ENCODE data around the gene DIPK1B.
A peak's percentile ranks its signal among the peaks of the same experiment; 100 is the strongest.

The DIPK1B gene

DNA sequence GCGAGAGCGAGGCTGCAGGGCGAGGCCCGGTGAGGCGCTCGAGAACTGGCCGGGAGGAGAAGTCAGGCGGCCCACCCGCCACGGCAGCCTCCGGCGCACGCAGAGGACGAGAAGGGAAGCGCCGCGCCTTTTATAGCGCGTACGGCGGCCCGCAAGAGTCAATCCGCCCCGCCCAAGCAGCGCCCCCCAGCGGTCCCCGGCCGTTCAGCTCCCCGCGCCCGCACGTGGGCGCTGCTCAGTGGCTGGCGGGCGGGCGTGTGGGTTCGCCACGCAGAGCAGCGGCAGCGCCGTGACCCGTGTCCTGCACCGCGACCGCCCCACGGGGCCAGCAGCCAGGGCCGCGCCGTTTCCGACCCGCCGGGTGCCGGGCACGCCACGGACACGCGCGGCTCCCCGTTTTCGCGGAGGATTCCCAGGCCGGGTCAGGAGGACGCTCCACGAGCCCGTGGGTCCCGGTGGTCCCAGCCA is 15.7 kb downstream of the DIPK1B start:
- Histone ChIP-seq H3K27ac (replicated peaks; ENCODE audit: low read length) (no peak overlapping the region), H3K23ac (ENCODE audit: low read depth, low read length, poor library complexity) (peak overlapping the region; percentile 100)
- peak; percentile 78 for DNase-seq (ENCODE audit: low spot score)

DNA sequence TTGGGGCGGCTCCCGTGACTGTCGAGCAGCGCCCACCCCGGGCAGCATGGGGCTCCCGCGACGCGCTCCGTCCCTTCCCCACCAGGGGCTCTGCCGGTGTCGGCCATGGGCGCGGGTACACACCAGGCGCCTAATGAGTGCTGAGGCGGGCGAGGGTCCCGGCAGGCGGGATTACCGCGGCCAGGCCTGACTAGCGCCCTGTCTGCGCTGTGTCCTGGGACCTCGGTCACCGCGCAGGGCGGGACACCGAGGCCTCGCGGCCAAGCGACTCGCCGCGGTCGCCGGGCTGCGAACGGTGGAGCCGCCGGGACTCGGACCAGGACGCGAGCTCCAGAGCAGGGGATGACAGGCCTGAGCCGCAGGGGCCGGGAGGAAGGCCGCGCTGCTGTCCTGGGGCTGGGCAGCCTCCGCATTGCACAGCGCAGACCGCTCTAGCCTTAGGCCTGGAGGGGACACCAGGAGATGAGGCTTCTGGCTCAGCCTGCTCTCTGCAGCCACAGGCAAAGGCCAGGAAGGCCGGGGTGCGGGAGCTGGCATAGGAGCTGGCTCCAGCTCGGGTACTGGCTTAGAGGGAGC is 16.3 kb downstream of the DIPK1B start:
- Histone ChIP-seq H4K8ac (ENCODE audit: low read depth, low read length) (peak overlapping the region; percentile 26), H2BK5ac (ENCODE audit: low read length) (peak overlapping the region; percentile 9), H3K4ac (ENCODE audit: low read length) (peak overlapping the region; percentile 38), H3K9me3 (replicated peaks in 1 of 2; ENCODE audit: control insufficient read depth in 2 of 2, insufficient read depth in 1 of 2, low read depth in 1 of 2, low read length in 2 of 2) (peaks cover 0 to 3% of the 10 kb centered on the region in 2 donors), H3K27me3 (ENCODE audit: control insufficient read depth in 3 of 3, insufficient read depth in 3 of 3, low read depth in 1 of 3, low read length in 3 of 3) (peaks cover 0 to 14% (median 3%) of the 10 kb centered on the region in 3 experiments), H3K14ac (ENCODE audit: low read length) (peak overlapping the region; percentile 76), H3K9ac (ENCODE audit: low read depth, low read length, poor library complexity) (peak overlapping the region; percentile 97), H3K4me2 (ENCODE audit: insufficient read depth, low read length, poor library complexity, severe bottlenecking) (peak overlapping the region; percentile 99), H3K4me1 (ENCODE audit: control insufficient read depth in 2 of 2, insufficient read depth in 1 of 2, low read depth in 1 of 2, low read length in 2 of 2) (peaks cover 13 to 24% of the 10 kb centered on the region in 2 donors), H3K18ac (ENCODE audit: low read length) (peak overlapping the region; percentile 98), H3K27ac (replicated peaks; ENCODE audit: low read length) (no peak overlapping the region), H4K91ac (ENCODE audit: low read depth, low read length, poor library complexity) (no peak overlapping the region), H3K36me3 (replicated peaks in 1 of 2; ENCODE audit: control insufficient read depth in 2 of 2, insufficient read depth in 2 of 2, low read length in 2 of 2) (peaks cover 26 to 34% of the 10 kb centered on the region in 2 donors), H3K4me3 (ENCODE audit: low read length in 2 of 2) (peak overlapping the region; percentile 93 to 99), H2AFZ (ENCODE audit: low read length) (peak overlapping the region; percentile 98), H2BK120ac (ENCODE audit: low read depth, low read length) (no peak overlapping the region), H2BK12ac (ENCODE audit: low read length) (peak overlapping the region; percentile 49), H3K23ac (ENCODE audit: low read depth, low read length, poor library complexity) (peak overlapping the region; percentile 100), H2BK15ac (ENCODE audit: low read length) (peak overlapping the region; percentile 8), H3K79me1 (ENCODE audit: low read depth, low read length) (peaks cover 14% of the 10 kb centered on the region), H2AK5ac (ENCODE audit: low read depth, low read length) (peak overlapping the region; percentile 6)
- DNase-seq (ENCODE audit: low spot score): no peak
- no CpG with 5 or more reads among the region's 53 CpGs for WGBS, 2 donors (ENCODE audit: extremely low coverage in 2 of 2, insufficient read length in 2 of 2, insufficient replicate concordance in 1 of 2)

More for the DNA sequence above, 15.7 kb downstream of the DIPK1B start:
- Histone ChIP-seq H2AFZ (ENCODE audit: low read length) (peak overlapping the region; percentile 98), H3K4me1 (ENCODE audit: control insufficient read depth in 2 of 2, insufficient read depth in 1 of 2, low read depth in 1 of 2, low read length in 2 of 2) (peaks cover 13 to 24% of the 10 kb centered on the region in 2 donors), H2BK5ac (ENCODE audit: low read length) (peak overlapping the region; percentile 9), H3K4me2 (ENCODE audit: insufficient read depth, low read length, poor library complexity, severe bottlenecking) (peak overlapping the region; percentile 99), H3K4me3 (ENCODE audit: low read length in 2 of 2) (peak overlapping the region; percentile 93 to 99), H3K36me3 (replicated peaks in 1 of 2; ENCODE audit: control insufficient read depth in 2 of 2, insufficient read depth in 2 of 2, low read length in 2 of 2) (peaks cover 31 to 39% of the 10 kb centered on the region in 2 donors), H3K9me3 (replicated peaks in 1 of 2; ENCODE audit: control insufficient read depth in 2 of 2, insufficient read depth in 1 of 2, low read depth in 1 of 2, low read length in 2 of 2) (peaks cover 0 to 3% of the 10 kb centered on the region in 2 donors), H2AK5ac (ENCODE audit: low read depth, low read length) (peak overlapping the region; percentile 85), H2BK15ac (ENCODE audit: low read length) (peak overlapping the region; percentile 8), H2BK120ac (ENCODE audit: low read depth, low read length) (no peak overlapping the region), H3K4ac (ENCODE audit: low read length) (peak overlapping the region; percentile 53), H3K9ac (ENCODE audit: low read depth, low read length, poor library complexity) (peak overlapping the region; percentile 98), H2BK12ac (ENCODE audit: low read length) (peak overlapping the region; percentile 49), H3K18ac (ENCODE audit: low read length) (peak overlapping the region; percentile 98), H4K91ac (ENCODE audit: low read depth, low read length, poor library complexity) (no peak overlapping the region), H3K79me1 (ENCODE audit: low read depth, low read length) (peaks cover 15% of the 10 kb centered on the region), H3K27me3 (ENCODE audit: control insufficient read depth in 3 of 3, insufficient read depth in 3 of 3, low read depth in 1 of 3, low read length in 3 of 3) (peaks cover 0 to 14% (median 0%) of the 10 kb centered on the region in 3 experiments), H4K8ac (ENCODE audit: low read depth, low read length) (peak overlapping the region; percentile 26), H3K14ac (ENCODE audit: low read length) (peak overlapping the region; percentile 76)
- WGBS, 2 donors (ENCODE audit: extremely low coverage in 2 of 2, insufficient read length in 2 of 2, insufficient replicate concordance in 1 of 2): no CpG with 5 or more reads among the region's 66 CpGs

DNA sequence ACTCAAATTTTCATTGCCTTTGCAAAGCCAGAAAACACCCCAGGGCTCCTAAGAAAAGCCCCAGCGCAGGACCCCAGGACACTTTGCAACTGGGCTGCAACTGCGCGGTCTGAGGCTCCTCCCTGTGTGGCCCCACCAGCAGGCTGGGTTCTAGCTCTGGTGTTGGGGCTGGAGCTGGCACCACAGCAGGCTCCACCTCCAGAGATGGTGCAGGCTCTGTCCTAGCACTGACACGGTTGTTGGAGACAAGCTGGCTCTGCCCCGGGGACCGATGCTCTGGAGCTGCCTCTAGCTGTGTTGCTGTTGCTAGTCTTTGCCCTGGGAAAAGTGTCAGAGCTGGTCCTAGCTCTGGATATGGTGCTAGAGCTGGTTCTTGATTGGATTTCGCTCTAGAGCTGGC is 16.8 kb downstream of the DIPK1B start:
- no CpG with 5 or more reads among the region's 7 CpGs for WGBS, 2 donors (ENCODE audit: extremely low coverage in 2 of 2, insufficient read length in 2 of 2, insufficient replicate concordance in 1 of 2)
- Histone ChIP-seq H2BK15ac (ENCODE audit: low read length) (peak overlapping the region; percentile 27), H3K9me3 (replicated peaks in 1 of 2; ENCODE audit: control insufficient read depth in 2 of 2, insufficient read depth in 1 of 2, low read depth in 1 of 2, low read length in 2 of 2) (peaks cover 0 to 3% of the 10 kb centered on the region in 2 donors), H2AFZ (ENCODE audit: low read length) (peak overlapping the region; percentile 98), H4K91ac (ENCODE audit: low read depth, low read length, poor library complexity) (no peak overlapping the region), H2BK5ac (ENCODE audit: low read length) (peak overlapping the region; percentile 9), H3K27ac (replicated peaks; ENCODE audit: low read length) (no peak overlapping the region), H3K79me1 (ENCODE audit: low read depth, low read length) (peaks cover 16% of the 10 kb centered on the region), H2BK120ac (ENCODE audit: low read depth, low read length) (no peak overlapping the region), H3K4me1 (ENCODE audit: control insufficient read depth in 2 of 2, insufficient read depth in 1 of 2, low read depth in 1 of 2, low read length in 2 of 2) (peaks cover 13 to 24% of the 10 kb centered on the region in 2 donors), H3K14ac (ENCODE audit: low read length) (no peak overlapping the region), H3K4me3 (ENCODE audit: low read length in 2 of 2) (peak overlapping the region; percentile 93 to 99), H2AK5ac (ENCODE audit: low read depth, low read length) (peak overlapping the region; percentile 6), H3K36me3 (replicated peaks in 1 of 2; ENCODE audit: control insufficient read depth in 2 of 2, insufficient read depth in 2 of 2, low read length in 2 of 2) (peaks cover 21 to 28% of the 10 kb centered on the region in 2 donors), H3K4ac (ENCODE audit: low read length) (no peak overlapping the region), H3K23ac (ENCODE audit: low read depth, low read length, poor library complexity) (peak overlapping the region; percentile 61), H3K27me3 (ENCODE audit: control insufficient read depth in 3 of 3, insufficient read depth in 3 of 3, low read depth in 1 of 3, low read length in 3 of 3) (peaks cover 0 to 14% (median 8%) of the 10 kb centered on the region in 3 experiments), H2BK12ac (ENCODE audit: low read length) (no peak overlapping the region), H3K4me2 (ENCODE audit: insufficient read depth, low read length, poor library complexity, severe bottlenecking) (peak overlapping the region; percentile 99), H3K18ac (ENCODE audit: low read length) (peak overlapping the region; percentile 98), H4K8ac (ENCODE audit: low read depth, low read length) (no peak overlapping the region), H3K9ac (ENCODE audit: low read depth, low read length, poor library complexity) (no peak overlapping the region)
- no peak for DNase-seq (ENCODE audit: low spot score)

DNA sequence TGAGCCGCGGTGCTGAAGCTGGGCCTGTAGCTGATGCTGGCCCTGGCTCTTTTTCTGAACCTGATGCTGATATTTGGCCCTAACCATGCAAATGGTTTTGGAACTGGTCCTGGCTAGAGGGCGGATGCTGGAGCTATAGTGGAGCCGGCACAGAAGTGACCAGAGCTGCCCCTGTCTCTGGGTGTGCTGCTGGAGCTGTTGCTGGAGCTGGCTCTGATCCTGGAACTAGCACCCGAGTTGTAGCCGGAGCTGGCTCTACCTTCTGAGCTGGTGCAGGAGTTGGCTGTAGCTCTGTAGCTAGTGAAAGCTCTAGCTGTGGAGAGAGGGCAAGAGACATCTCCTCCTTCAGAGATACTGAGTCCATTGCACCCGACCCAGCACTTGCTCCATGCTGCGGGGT is 17.6 kb downstream of the DIPK1B start:
- Histone ChIP-seq H2BK120ac (ENCODE audit: low read depth, low read length) (no peak overlapping the region), H3K9ac (ENCODE audit: low read depth, low read length, poor library complexity) (no peak overlapping the region)

More for the DNA sequence above, 17.6 kb downstream of the DIPK1B start:
- H2BK15ac ChIP-seq (ENCODE audit: low read length): no peak overlapping the region
- DNase-seq (ENCODE audit: low spot score): no peak
- no peak overlapping the region for H3K4me2 ChIP-seq (ENCODE audit: insufficient read depth, low read length, poor library complexity, severe bottlenecking)
- peaks cover 16 to 21% of the 10 kb centered on the region in 2 donors for H3K36me3 ChIP-seq (replicated peaks in 1 of 2; ENCODE audit: control insufficient read depth in 2 of 2, insufficient read depth in 2 of 2, low read length in 2 of 2)
- no peak overlapping the region for H2BK5ac ChIP-seq (ENCODE audit: low read length)
- no peak overlapping the region for H3K4me3 ChIP-seq (ENCODE audit: low read length in 2 of 2)
- no peak overlapping the region for H2AFZ ChIP-seq (ENCODE audit: low read length)
- no peak overlapping the region for H3K4ac ChIP-seq (ENCODE audit: low read length)
- H3K23ac ChIP-seq (ENCODE audit: low read depth, low read length, poor library complexity): peak overlapping the region; percentile 20
- no peak overlapping the region for H4K91ac ChIP-seq (ENCODE audit: low read depth, low read length, poor library complexity)
- peaks cover 0 to 3% of the 10 kb centered on the region in 2 donors for H3K9me3 ChIP-seq (replicated peaks in 1 of 2; ENCODE audit: control insufficient read depth in 2 of 2, insufficient read depth in 1 of 2, low read depth in 1 of 2, low read length in 2 of 2)
- peaks cover 16% of the 10 kb centered on the region for H3K79me1 ChIP-seq (ENCODE audit: low read depth, low read length)
- no peak overlapping the region for H3K18ac ChIP-seq (ENCODE audit: low read length)
- H4K8ac ChIP-seq (ENCODE audit: low read depth, low read length): no peak overlapping the region
- peaks cover 13 to 24% of the 10 kb centered on the region in 2 donors for H3K4me1 ChIP-seq (ENCODE audit: control insufficient read depth in 2 of 2, insufficient read depth in 1 of 2, low read depth in 1 of 2, low read length in 2 of 2)
- no CpG with 5 or more reads among the region's 8 CpGs for WGBS, 2 donors (ENCODE audit: extremely low coverage in 2 of 2, insufficient read length in 2 of 2, insufficient replicate concordance in 1 of 2)
- no peak overlapping the region for H2BK12ac ChIP-seq (ENCODE audit: low read length)
- H3K27ac ChIP-seq (replicated peaks; ENCODE audit: low read length): no peak overlapping the region
- H3K14ac ChIP-seq (ENCODE audit: low read length): no peak overlapping the region
- H2AK5ac ChIP-seq (ENCODE audit: low read depth, low read length): no peak overlapping the region
- peaks cover 0 to 14% (median 13%) of the 10 kb centered on the region in 3 experiments for H3K27me3 ChIP-seq (ENCODE audit: control insufficient read depth in 3 of 3, insufficient read depth in 3 of 3, low read depth in 1 of 3, low read length in 3 of 3)
